Trophoblast cell (in vitro differentiated cells and primary cell): ENCODE data around the gene RAC2.

Experiments used
- DNase-seq, 2 donors: peaks; one replicate each; pipeline ENCODE4 v3.0.0-alpha.2; 2016
- H2AFZ ChIP-seq: 2 replicates; pipeline ENCODE4 v1.6.1; 2013; ENCODE audit warnings: low read length, moderate library complexity, mild to moderate bottlenecking; ENCODE audit not compliant: insufficient read depth, poor library complexity
- H2AK5ac ChIP-seq: 2 replicates; pipeline ENCODE4 v1.6.1; 2013; ENCODE audit warnings: mild to moderate bottlenecking, low read length
- H2BK120ac ChIP-seq: 2 replicates; pipeline ENCODE4 v1.6.1; 2013; ENCODE audit warnings: low read length, mild to moderate bottlenecking, moderate library complexity; ENCODE audit not compliant: insufficient read depth, poor library complexity
- H2BK12ac ChIP-seq: 2 replicates; pipeline ENCODE4 v1.6.1; 2013; ENCODE audit warnings: mild to moderate bottlenecking, low read length, moderate library complexity
- H2BK5ac ChIP-seq: 2 replicates; pipeline ENCODE4 v1.6.1; 2013; ENCODE audit warnings: low read length, low read depth, moderate library complexity, mild to moderate bottlenecking; ENCODE audit not compliant: poor library complexity
- H3K14ac ChIP-seq: 2 replicates; pipeline ENCODE4 v1.6.1; 2013; ENCODE audit warnings: mild to moderate bottlenecking, low read length
- H3K18ac ChIP-seq: 2 replicates; pipeline ENCODE4 v1.6.1; 2013; ENCODE audit warnings: mild to moderate bottlenecking, low read length
- H3K23ac ChIP-seq: 2 replicates; pipeline ENCODE4 v1.6.1; 2013; ENCODE audit warnings: low read length
- H3K27ac ChIP-seq: 2 replicates; pipeline ENCODE4 v1.5.1; 2013; ENCODE audit warnings: low read depth, mild to moderate bottlenecking, inconsistent platforms, low read length, moderate library complexity
- H3K27me3 ChIP-seq: 2 replicates; pipeline ENCODE4 v1.6.1; 2013; ENCODE audit warnings: inconsistent platforms, mild to moderate bottlenecking, low read length, moderate library complexity; ENCODE audit not compliant: insufficient read depth
- H3K36me3 ChIP-seq, 2 experiments: 1 replicate in 1 of 2; 2 replicates in 1 of 2; pipeline ENCODE4 v1.6.1; 2013; ENCODE audit warnings: low read length in 2 of 2, mild to moderate bottlenecking in 2 of 2, moderate library complexity in 1 of 2; ENCODE audit not compliant: insufficient read depth in 2 of 2, control insufficient read depth in 1 of 2
- H3K4ac ChIP-seq: 2 replicates; pipeline ENCODE4 v1.6.1; 2013; ENCODE audit warnings: low read depth, mild to moderate bottlenecking, low read length, moderate library complexity
- H3K4me1 ChIP-seq, 2 experiments: 1 replicate in 1 of 2; 2 replicates in 1 of 2; pipeline ENCODE4 v1.6.1; 2013; ENCODE audit warnings: low read length in 2 of 2, mild to moderate bottlenecking in 2 of 2, moderate library complexity in 1 of 2; ENCODE audit not compliant: insufficient read depth in 2 of 2, control insufficient read depth in 1 of 2
- H3K4me2 ChIP-seq: 2 replicates; pipeline ENCODE4 v1.6.1; 2013; ENCODE audit warnings: inconsistent platforms, mild to moderate bottlenecking, low read length, moderate library complexity
- H3K4me3 ChIP-seq: 2 replicates; pipeline ENCODE4 v1.5.1; 2013; ENCODE audit warnings: mild to moderate bottlenecking, low read depth, low read length, inconsistent platforms
- H3K79me1 ChIP-seq: one replicate; pipeline ENCODE4 v1.6.1; 2013; ENCODE audit warnings: low read length
- H3K79me2 ChIP-seq: 2 replicates; pipeline ENCODE4 v1.6.1; 2013; ENCODE audit warnings: low read length, mild to moderate bottlenecking; ENCODE audit not compliant: control insufficient read depth, insufficient read depth, poor library complexity
- H3K9ac ChIP-seq: 2 replicates; pipeline ENCODE4 v1.6.1; 2013; ENCODE audit warnings: mild to moderate bottlenecking, low read length
- H3K9me3 ChIP-seq: 2 replicates; pipeline ENCODE4 v1.6.1; 2013; ENCODE audit warnings: low read depth, mild to moderate bottlenecking, control low read depth, inconsistent platforms, low read length; ENCODE audit not compliant: insufficient read depth
- H4K12ac ChIP-seq: 2 replicates; pipeline ENCODE4 v1.6.1; 2013; ENCODE audit warnings: low read depth, mild to moderate bottlenecking, low read length, moderate library complexity
- H4K8ac ChIP-seq: 2 replicates; pipeline ENCODE4 v1.6.1; 2013; ENCODE audit warnings: low read depth, mild to moderate bottlenecking, low read length, moderate library complexity
- H4K91ac ChIP-seq: one replicate; pipeline ENCODE4 v1.6.1; 2013; ENCODE audit warnings: low read depth, mild to moderate bottlenecking, low read length, moderate library complexity
- WGBS: extraction: QIAGEN DNeasy Blood & Tissue Kit; methylation state at CpG from one replicate; pipeline ENCODE4 v1.1.7; 2013; ENCODE audit warnings: missing lambda C conversion rate; ENCODE audit not compliant: insufficient read length, insufficient coverage; ENCODE audit errors: extremely low coverage; 5-methylcytosine and 5-hydroxymethylcytosine counted together

The RAC2 gene

DNA sequence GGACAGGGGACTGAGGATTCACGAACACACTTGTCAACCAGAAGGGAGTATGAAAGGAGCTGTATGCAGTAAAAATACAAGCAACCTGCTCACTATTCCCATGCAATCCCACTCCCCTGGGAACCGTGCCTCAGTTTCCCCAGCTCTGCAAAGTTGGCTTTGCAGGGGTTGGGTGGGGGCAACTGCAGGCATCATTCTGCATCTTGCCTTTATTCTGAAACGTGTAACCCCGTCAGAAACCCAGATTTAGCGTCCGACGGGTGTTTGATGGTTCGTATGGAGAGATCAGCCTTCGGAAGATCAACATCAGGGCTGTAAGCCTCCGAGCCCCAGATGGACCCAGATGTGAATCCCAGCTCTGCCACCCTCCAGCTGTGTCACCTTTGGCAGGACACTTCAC, 41.9 kb upstream of the RAC2 start:
- H3K4me2 ChIP-seq: no peak overlapping the region
- no peaks in the 10 kb centered on the region for H3K4me1 ChIP-seq
- no peak for DNase-seq
- no peak overlapping the region for H2AK5ac ChIP-seq
- no peak overlapping the region for H2AFZ ChIP-seq
- H2BK12ac ChIP-seq: no peak overlapping the region
- H3K18ac ChIP-seq: no peak overlapping the region
- H3K79me1 ChIP-seq: no peaks in the 10 kb centered on the region
- H3K79me2 ChIP-seq: no peaks in the 10 kb centered on the region
- H2BK5ac ChIP-seq: no peak overlapping the region
- H3K4ac ChIP-seq: no peak overlapping the region
- H3K27me3 ChIP-seq: no peaks in the 10 kb centered on the region
- peaks cover under 1% of the 10 kb centered on the region for H3K9me3 ChIP-seq
- no peak overlapping the region for H4K8ac ChIP-seq
- H3K9ac ChIP-seq: no peak overlapping the region
- no peak overlapping the region for H3K23ac ChIP-seq
- no peak overlapping the region for H4K91ac ChIP-seq
- no peaks in the 10 kb centered on the region for H3K36me3 ChIP-seq
- no peak overlapping the region for H3K14ac ChIP-seq
- no peak overlapping the region for H3K4me3 ChIP-seq
- H2BK120ac ChIP-seq: no peak overlapping the region
- H4K12ac ChIP-seq: no peak overlapping the region
- WGBS: no CpG with 5 or more reads among the region's 10 CpGs
- H3K27ac ChIP-seq: no peak overlapping the region

GRCh38 chr22:37284805-37285355, 40.8 kb upstream of the RAC2 start:
- H3K18ac ChIP-seq: no peak overlapping the region
- WGBS: no CpG with 5 or more reads among the region's 14 CpGs
- H3K79me1 ChIP-seq: no peaks in the 10 kb centered on the region
- no peaks in the 10 kb centered on the region for H3K27me3 ChIP-seq
- no peak overlapping the region for H3K27ac ChIP-seq
- no peak overlapping the region for H2AK5ac ChIP-seq
- H4K8ac ChIP-seq: no peak overlapping the region
- H3K4ac ChIP-seq: no peak overlapping the region
- H3K36me3 ChIP-seq: no peaks in the 10 kb centered on the region
- peaks cover 2% of the 10 kb centered on the region for H3K9me3 ChIP-seq
- no peak overlapping the region for H2BK120ac ChIP-seq
- H2AFZ ChIP-seq: no peak overlapping the region
- no peak overlapping the region for H3K23ac ChIP-seq
- no peak overlapping the region for H3K14ac ChIP-seq
- H4K12ac ChIP-seq: no peak overlapping the region
- no peak overlapping the region for H4K91ac ChIP-seq
- no peak overlapping the region for H3K4me3 ChIP-seq
- no peak overlapping the region for H2BK12ac ChIP-seq
- H3K4me1 ChIP-seq: no peaks in the 10 kb centered on the region
- no peak overlapping the region for H3K9ac ChIP-seq
- no peak overlapping the region for H2BK5ac ChIP-seq
- no peaks in the 10 kb centered on the region for H3K79me2 ChIP-seq
- DNase-seq: peak; percentile 13 to 30
- H3K4me2 ChIP-seq: no peak overlapping the region

DNA sequence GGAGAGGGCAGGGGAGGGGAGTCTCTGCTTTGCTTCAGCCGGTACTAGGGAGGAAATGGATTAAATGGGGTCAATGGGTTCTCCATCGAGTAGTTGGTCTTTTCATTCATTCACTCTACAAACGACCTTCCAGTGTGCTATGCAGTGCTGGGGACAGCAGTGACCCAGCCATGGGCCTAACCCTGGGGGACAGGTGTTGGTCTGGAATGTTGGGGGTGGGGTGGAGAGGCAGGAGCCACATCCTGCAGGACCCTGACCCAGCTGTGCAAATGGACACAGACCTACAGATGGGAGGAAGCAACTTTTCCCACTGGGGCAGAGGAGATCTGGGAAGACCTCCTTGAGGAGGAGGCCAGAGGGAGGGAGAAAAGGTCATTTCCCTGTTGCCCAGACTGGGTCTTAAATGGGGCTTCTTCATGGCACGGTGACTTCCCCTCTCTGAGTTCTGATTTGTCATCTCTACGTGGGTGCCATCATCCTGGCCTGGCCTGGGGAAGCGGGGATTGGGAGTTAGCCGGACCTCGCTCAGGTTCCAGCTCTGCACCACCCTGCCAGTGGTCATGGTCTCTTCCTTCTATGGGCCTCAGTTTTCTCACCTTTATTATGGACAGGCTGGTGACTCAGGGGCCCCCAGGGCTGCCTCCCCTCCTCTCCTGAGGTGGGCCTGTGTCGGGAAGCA, 40.2 kb upstream of the RAC2 start:
- H3K27me3 ChIP-seq: no peaks in the 10 kb centered on the region
- no peak for DNase-seq
- H2AFZ ChIP-seq: no peak overlapping the region
- no peak overlapping the region for H4K91ac ChIP-seq
- H3K4me1 ChIP-seq: no peaks in the 10 kb centered on the region
- H3K36me3 ChIP-seq: no peaks in the 10 kb centered on the region
- H4K12ac ChIP-seq: no peak overlapping the region
- H4K8ac ChIP-seq: no peak overlapping the region
- H3K4ac ChIP-seq: no peak overlapping the region
- H2AK5ac ChIP-seq: no peak overlapping the region
- peaks cover 2% of the 10 kb centered on the region for H3K9me3 ChIP-seq
- no CpG with 5 or more reads among the region's 9 CpGs for WGBS
- no peak overlapping the region for H3K14ac ChIP-seq
- no peak overlapping the region for H2BK12ac ChIP-seq
- no peaks in the 10 kb centered on the region for H3K79me1 ChIP-seq
- H3K4me3 ChIP-seq: no peak overlapping the region
- H3K18ac ChIP-seq: no peak overlapping the region
- H3K79me2 ChIP-seq: no peaks in the 10 kb centered on the region
- H3K4me2 ChIP-seq: no peak overlapping the region
- H3K27ac ChIP-seq: no peak overlapping the region
- H2BK5ac ChIP-seq: no peak overlapping the region
- no peak overlapping the region for H3K9ac ChIP-seq
- H2BK120ac ChIP-seq: no peak overlapping the region
- H3K23ac ChIP-seq: no peak overlapping the region

DNA sequence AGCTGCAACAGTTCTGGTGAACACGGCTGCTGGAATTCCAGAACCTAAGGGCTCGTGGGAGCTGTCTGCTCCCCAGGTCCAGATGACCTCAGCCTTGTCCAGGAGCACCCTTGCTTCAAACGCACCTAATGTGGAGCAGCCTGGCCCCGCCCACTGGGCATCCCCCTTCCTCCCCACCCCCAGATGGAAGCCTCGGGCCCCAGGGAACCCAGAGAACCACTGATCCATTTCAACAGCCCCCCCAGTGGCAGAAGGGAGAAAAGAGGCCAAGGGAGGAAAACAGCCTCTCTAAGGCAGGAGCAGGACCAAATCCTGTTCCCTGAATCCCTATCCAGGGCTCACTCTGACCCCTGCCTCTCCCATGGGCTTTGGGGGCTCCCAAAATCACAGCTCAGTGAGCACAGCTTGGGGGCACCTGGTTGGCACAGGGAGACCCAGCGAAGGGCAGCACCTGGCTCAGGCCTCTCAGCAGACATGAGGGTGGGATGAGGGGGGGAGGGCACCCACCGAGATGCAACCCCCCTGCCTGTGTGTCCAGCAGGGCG, 39.4 kb upstream of the RAC2 start:
- Histone ChIP-seq H3K4me2 (no peak overlapping the region), H3K4me3 (no peak overlapping the region)
- no CpG with 5 or more reads among the region's 8 CpGs for WGBS

More for the DNA sequence above, 39.4 kb upstream of the RAC2 start:
- H3K23ac ChIP-seq: no peak overlapping the region
- H3K79me2 ChIP-seq: no peaks in the 10 kb centered on the region
- H3K4me1 ChIP-seq: no peaks in the 10 kb centered on the region
- no peaks in the 10 kb centered on the region for H3K27me3 ChIP-seq
- no peak overlapping the region for H2BK5ac ChIP-seq
- H3K14ac ChIP-seq: no peak overlapping the region
- H3K27ac ChIP-seq: no peak overlapping the region
- no peak overlapping the region for H2AK5ac ChIP-seq
- no peak overlapping the region for H2BK120ac ChIP-seq
- DNase-seq: no peak
- no peaks in the 10 kb centered on the region for H3K36me3 ChIP-seq
- H3K79me1 ChIP-seq: no peaks in the 10 kb centered on the region
- no peak overlapping the region for H2AFZ ChIP-seq
- no peak overlapping the region for H4K8ac ChIP-seq
- peaks cover 2% of the 10 kb centered on the region for H3K9me3 ChIP-seq
- no peak overlapping the region for H3K4ac ChIP-seq
- no peak overlapping the region for H2BK12ac ChIP-seq
- no peak overlapping the region for H3K18ac ChIP-seq
- H4K12ac ChIP-seq: no peak overlapping the region
- H3K9ac ChIP-seq: no peak overlapping the region
- no peak overlapping the region for H4K91ac ChIP-seq
